Endothelial cell of umbilical vein (primary cell): ENCODE data around the gene ALPL. TPM values are rescaled to one million over a fixed set of nuclear protein-coding genes. Genes with fewer than 3 reads are reported as not detected.

Experiments used
- BruUV-seq: library from RNA; stranded (reverse); fragments of 400-500 nt; replicated peaks from 2 replicates; lab custom pipeline; 2021; lab: Mats Ljungman, UMichigan
- CTCF ChIA-PET: fragments of 300-600, 350-600 bp; sonication (Branson Sonifier 250); formaldehyde crosslinking; loops from one replicate; lab custom pipeline; 2021; ENCODE audit warnings: antibody characterized with exemption, inconsistent platforms; lab: Charles Lee
- POLR2A ChIA-PET: fragments of 300-600, 350-600 bp; sonication (Branson Sonifier 250); formaldehyde crosslinking; loops from one replicate; lab custom pipeline; 2021; ENCODE audit warnings: antibody characterized with exemption, inconsistent platforms; lab: Charles Lee
- DNase-seq: peaks from one replicate; pipeline ENCODE4 v3.0.0-alpha.2; 2011; ENCODE audit warnings: low read depth, low spot score
- FAIRE-seq: peaks from 2 replicates; lab custom pipeline; 2011; peaks lifted over from hg19 to GRCh38; lab: Jason Lieb, UNC
- H2AFZ ChIP-seq: 2 replicates; pipeline ENCODE4 v1.6.0; 2012; ENCODE audit warnings: low read depth, low read length, control low read depth, inconsistent platforms
- H3K27ac ChIP-seq: 2 replicates; pipeline ENCODE4 v1.5.1; 2011; ENCODE audit warnings: low read depth, mild to moderate bottlenecking, control low read depth, low read length, moderate library complexity; ENCODE audit not compliant: insufficient read depth
- H3K27me3 ChIP-seq, 2 experiments: 2 replicates each; pipeline versions ENCODE4 v1.6.0 to v1.6.1; 2011; ENCODE audit warnings: low read length in 2 of 2, mixed read lengths in 1 of 2; ENCODE audit not compliant: control insufficient read depth in 2 of 2, insufficient read depth in 2 of 2
- H3K36me3 ChIP-seq, 2 experiments: 2 replicates in 1 of 2; 3 replicates in 1 of 2; pipeline ENCODE4 v1.5.1; 2011; ENCODE audit warnings: low read length in 2 of 2, mild to moderate bottlenecking in 1 of 2, moderate library complexity in 1 of 2; ENCODE audit not compliant: control insufficient read depth in 2 of 2, insufficient read depth in 2 of 2; ENCODE audit errors: extremely low read depth in 1 of 2
- H3K4me1 ChIP-seq: 3 replicates; pipeline ENCODE4 v1.5.1; 2011; ENCODE audit warnings: mild to moderate bottlenecking, low read length; ENCODE audit not compliant: control insufficient read depth, insufficient read depth; ENCODE audit errors: extremely low read depth
- H3K4me2 ChIP-seq: 2 replicates; pipeline ENCODE4 v1.6.1; 2011; ENCODE audit warnings: low read length, control low read depth, mixed read lengths; ENCODE audit not compliant: insufficient read depth
- H3K4me3 ChIP-seq, 3 experiments: fragments of 200-600 bp in 1 of 3; sonication (generic), shearing (Covaris generic) in 1 of 3; replicated peaks in 1 of 3; 2 replicates each; pipeline ENCODE4 v1.5.1; 2011 to 2016; ENCODE audit warnings: control low read depth in 3 of 3, low read length in 3 of 3, mild to moderate bottlenecking in 2 of 3, inconsistent platforms in 1 of 3, low read depth in 1 of 3, moderate library complexity in 1 of 3; ENCODE audit not compliant: insufficient read depth in 1 of 3
- H3K79me2 ChIP-seq: 2 replicates; pipeline ENCODE4 v1.6.0; 2012; ENCODE audit warnings: low read length, inconsistent platforms; ENCODE audit not compliant: control insufficient read depth, insufficient read depth
- H3K9ac ChIP-seq: replicated peaks from 2 replicates; pipeline ENCODE3; 2011; ENCODE audit warnings: low read length, control low read depth; ENCODE audit not compliant: insufficient read depth; ENCODE audit errors: extremely low read depth
- H3K9me1 ChIP-seq: replicated peaks from 3 replicates; pipeline ENCODE4 v1.6.0; 2011; ENCODE audit warnings: mild to moderate bottlenecking, low read length; ENCODE audit not compliant: control insufficient read depth, insufficient read depth; ENCODE audit errors: extremely low read depth
- H3K9me3 ChIP-seq: replicated peaks from 2 replicates; pipeline ENCODE4 v1.5.1; 2012; ENCODE audit warnings: low read length, inconsistent platforms; ENCODE audit not compliant: control insufficient read depth, insufficient read depth
- H4K20me1 ChIP-seq: replicated peaks from 2 replicates; pipeline ENCODE3; 2011; ENCODE audit warnings: mild to moderate bottlenecking, low read length; ENCODE audit not compliant: control insufficient read depth, insufficient read depth; ENCODE audit errors: extremely low read depth
- CTCF ChIP-seq, 2 donors: IDR thresholded peaks; 1 replicate in 1 of 2; 2 replicates in 1 of 2; pipeline ENCODE4 v1.5.1; 2011; ENCODE audit warnings: low read length in 2 of 2, mild to moderate bottlenecking in 2 of 2, moderate library complexity in 2 of 2, control low read depth in 1 of 2, inconsistent platforms in 1 of 2, low read depth in 1 of 2; ENCODE audit not compliant: insufficient read depth in 1 of 2; ENCODE audit errors: extremely low read depth in 1 of 2
- EZH2 ChIP-seq: IDR thresholded peaks from 2 replicates; pipeline ENCODE4 v1.6.1; 2012; ENCODE audit warnings: borderline replicate concordance, low read depth, mild to moderate bottlenecking, moderate library complexity, low read length, inconsistent platforms; ENCODE audit not compliant: severe bottlenecking
- FOS ChIP-seq: IDR thresholded peaks from 2 replicates; pipeline ENCODE4 v1.6.1; 2011; ENCODE audit warnings: mild to moderate bottlenecking, low read length, moderate library complexity, borderline replicate concordance; ENCODE audit not compliant: insufficient read depth
- GATA2 ChIP-seq: IDR thresholded peaks from 2 replicates; pipeline ENCODE4 v1.7.0; 2011; ENCODE audit warnings: low read depth, mild to moderate bottlenecking, moderate library complexity, mixed read lengths, low read length; ENCODE audit not compliant: insufficient read length, insufficient read depth
- JUN ChIP-seq: IDR thresholded peaks from 2 replicates; pipeline ENCODE4 v1.6.1; 2011; ENCODE audit warnings: borderline replicate concordance, low read depth; ENCODE audit not compliant: insufficient read length, insufficient read depth
- MAX ChIP-seq: IDR thresholded peaks from 2 replicates; pipeline ENCODE4 v1.6.1; 2011; ENCODE audit not compliant: insufficient read depth, insufficient read length
- MYC ChIP-seq: IDR thresholded peaks from one replicate; pipeline ENCODE4 v1.6.1; 2011; ENCODE audit warnings: mild to moderate bottlenecking, low read depth, low read length
- POLR2A ChIP-seq: IDR thresholded peaks from 2 replicates; pipeline ENCODE4 v1.6.1; 2012; ENCODE audit warnings: low read depth, mild to moderate bottlenecking, control low read depth, low read length
- POLR2AphosphoS5 ChIP-seq: IDR thresholded peaks from 2 replicates; pipeline ENCODE4 v1.6.1; 2012; ENCODE audit warnings: low read depth, mild to moderate bottlenecking, control low read depth, low read length, moderate library complexity; ENCODE audit not compliant: insufficient read depth
- dilution Hi-C: fragments of 300-500 bp; cut with MboI; formaldehyde crosslinking; loops from one replicate; pipeline ENCODE4 v1.15.0; 2019; ENCODE audit warnings: low sequenced_read_pairs; ENCODE audit not compliant: extremely low pct_ligation_motif_present
- intact Hi-C: fragments of 100-400 bp; cut with micrococcal nuclease; formaldehyde crosslinking; loops from one replicate; pipeline ENCODE4 v1.10.0; 2022
- polyA plus RNA-seq, 4 experiments: library from polyadenylated mRNA; depleted of rRNA in 3 of 4; stranded (reverse) in 3 of 4; unstranded in 1 of 4; fragments of >200 nt; gene quantifications; 2 replicates each; pipeline versions ENCODE4 v1.2.1 to v1.2.3, GENCODE V29; 2011 to 2012; ENCODE audit warnings: missing spikeins in 1 of 4
- total RNA-seq: library from RNA; stranded (reverse); gene quantifications from 2 replicates; pipeline ENCODE4 v1.2.3, GENCODE V29; 2021

The ALPL gene
- total and polyA plus RNA-seq, 2 donors (not counting 3 experiments of a cell fraction or from before 2014, with no cell fraction given) = 0.38 to 0.92 TPM

- intact Hi-C loops = no loop called here
- Histone ChIP-seq H3K27ac (no peak overlapping the region), H3K36me3 (no peaks in the 10 kb centered on the region), H3K27me3 (peaks cover 5 to 18% of the 10 kb centered on the region in 2 experiments), H3K9me1 (no peaks in the 10 kb centered on the region), H3K4me3 (no peak overlapping the region), H3K4me1 (no peaks in the 10 kb centered on the region), H3K79me2 (no peaks in the 10 kb centered on the region), H4K20me1 (no peaks in the 10 kb centered on the region), H3K4me2 (no peak overlapping the region), H3K9ac (no peak overlapping the region), H2AFZ (no peak overlapping the region), H3K9me3 (no peaks in the 10 kb centered on the region)
- FAIRE-seq (no peak), DNase-seq (no peak)
- no peak for TF ChIP-seq MYC
- TF ChIP-seq GATA2 = no peak
- TF ChIP-seq POLR2AphosphoS5 = no peak
- TF ChIP-seq JUN = no peak
- dilution Hi-C loops = no loop called here
- no TSS peak for BruUV-seq
- POLR2A ChIA-PET = no interaction called here
- CTCF ChIA-PET = interaction anchor here (0.6 to 1.7 kb wide), 3 partner anchors 9 to 127 kb away, joined by 3 to 9 read pairs (median 8); no protein-coding TSS in a partner anchor
These were observed 12.3 kb upstream of the ALPL start for GRCh38 chr1:21496886-21497285.

GRCh38 chr1:21497466-21498061 is 11.7 kb upstream of the ALPL start:
- intact Hi-C loops = no loop called here
- ChIA-PET POLR2A (no interaction called here), CTCF (interaction anchor here (0.6 kb wide), 1 partner anchor 127 kb away, joined by 3 read pairs; no protein-coding TSS in a partner anchor)
- Histone ChIP-seq H3K4me2 (no peak overlapping the region), H3K4me1 (no peaks in the 10 kb centered on the region), H3K27me3 (peaks cover 5 to 13% of the 10 kb centered on the region in 2 experiments), H4K20me1 (no peaks in the 10 kb centered on the region), H3K9ac (no peak overlapping the region), H3K36me3 (no peaks in the 10 kb centered on the region), H3K9me3 (no peaks in the 10 kb centered on the region), H2AFZ (no peak overlapping the region), H3K27ac (no peak overlapping the region), H3K9me1 (no peaks in the 10 kb centered on the region), H3K79me2 (no peaks in the 10 kb centered on the region), H3K4me3 (no peak overlapping the region)
- no peak for FAIRE-seq
- dilution Hi-C loops = no loop called here
- no TSS peak for BruUV-seq
- no peak for TF ChIP-seq CTCF (IDR thresholded peaks at IDR 0.05; ENCODE audit: extremely low read depth in 1 of 2, insufficient read depth in 1 of 2, low read depth in 1 of 2, low read length in 2 of 2)
- TF ChIP-seq JUN = no peak
- no peak for TF ChIP-seq MYC
- no peak for TF ChIP-seq GATA2
- no peak for TF ChIP-seq FOS
- no peak for TF ChIP-seq MAX
- TF ChIP-seq EZH2 = no peak
- no peak for TF ChIP-seq POLR2A
- TF ChIP-seq POLR2AphosphoS5 = no peak
- DNase-seq = no peak
